ENCODE measurements around the gene EPHA7. TPM values are rescaled to one million over a fixed set of nuclear protein-coding genes. Genes with fewer than 3 reads are reported as not detected.

Gene EPHA7
- total RNA-seq, 3 donors from 2014 or later: 0.84 to 126 (median 2.4) TPM

GRCh38 chr6:93222071-93222851 is 197.1 kb downstream of the EPHA7 start:
- Histone ChIP-seq H3K9me3 (no peaks in the 10 kb centered on the region), H3K36me3 (ENCODE audit: low read depth) (no peaks in the 10 kb centered on the region), H3K4me3 (no peak overlapping the region), H3K4me1 (ENCODE audit: low read depth) (no peaks in the 10 kb centered on the region)
- TF ChIP-seq, protein P1, sequence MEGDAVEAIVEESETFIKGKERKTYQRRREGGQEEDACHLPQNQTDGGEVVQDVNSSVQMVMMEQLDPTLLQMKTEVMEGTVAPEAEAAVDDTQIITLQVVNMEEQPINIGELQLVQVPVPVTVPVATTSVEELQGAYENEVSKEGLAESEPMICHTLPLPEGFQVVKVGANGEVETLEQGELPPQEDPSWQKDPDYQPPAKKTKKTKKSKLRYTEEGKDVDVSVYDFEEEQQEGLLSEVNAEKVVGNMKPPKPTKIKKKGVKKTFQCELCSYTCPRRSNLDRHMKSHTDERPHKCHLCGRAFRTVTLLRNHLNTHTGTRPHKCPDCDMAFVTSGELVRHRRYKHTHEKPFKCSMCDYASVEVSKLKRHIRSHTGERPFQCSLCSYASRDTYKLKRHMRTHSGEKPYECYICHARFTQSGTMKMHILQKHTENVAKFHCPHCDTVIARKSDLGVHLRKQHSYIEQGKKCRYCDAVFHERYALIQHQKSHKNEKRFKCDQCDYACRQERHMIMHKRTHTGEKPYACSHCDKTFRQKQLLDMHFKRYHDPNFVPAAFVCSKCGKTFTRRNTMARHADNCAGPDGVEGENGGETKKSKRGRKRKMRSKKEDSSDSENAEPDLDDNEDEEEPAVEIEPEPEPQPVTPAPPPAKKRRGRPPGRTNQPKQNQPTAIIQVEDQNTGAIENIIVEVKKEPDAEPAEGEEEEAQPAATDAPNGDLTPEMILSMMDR (IDR thresholded peaks at IDR 0.05): no peak
- intact Hi-C loops (cut with DNase I, micrococcal nuclease): no loop called here
- ATAC-seq (no peak), DNase-seq (no peak)

- intact Hi-C loops (cut with DNase I, micrococcal nuclease): no loop called here
- H3K4me3 ChIP-seq: no peak overlapping the region
- no peak for DNase-seq
- ATAC-seq: no peak
- H3K9me3 ChIP-seq: peaks cover 4% of the 10 kb centered on the region
- no peaks in the 10 kb centered on the region for H3K36me3 ChIP-seq (ENCODE audit: low read depth)
- no peaks in the 10 kb centered on the region for H3K4me1 ChIP-seq (ENCODE audit: low read depth)
- TF ChIP-seq, protein P1 (IDR thresholded peaks at IDR 0.05): no peak
Measured at GRCh38 chr6:93219447-93219846, 199.9 kb downstream of the EPHA7 start.

DNA sequence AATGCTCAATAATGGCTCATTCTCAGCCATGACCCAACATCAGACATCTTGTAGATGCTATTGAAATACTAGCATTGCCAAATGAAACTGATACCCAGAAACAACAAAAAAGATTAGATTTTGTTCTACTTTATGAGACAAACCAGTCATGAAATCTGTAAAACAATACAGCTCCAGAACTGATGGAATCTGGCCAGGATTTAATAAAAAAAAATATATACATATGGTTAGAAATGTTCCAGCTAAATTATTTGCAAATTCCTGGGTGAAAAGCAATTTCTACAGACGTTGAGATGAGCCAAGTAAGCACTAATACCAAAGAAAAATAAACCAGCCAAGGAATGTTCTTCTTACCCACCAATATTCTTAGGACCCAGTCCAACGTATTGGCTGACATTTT is 201.3 kb downstream of the EPHA7 start:
- no peak for DNase-seq
- Histone ChIP-seq H3K9me3 (peaks cover 4% of the 10 kb centered on the region), H3K4me3 (no peak overlapping the region), H3K4me1 (ENCODE audit: low read depth) (no peaks in the 10 kb centered on the region), H3K36me3 (ENCODE audit: low read depth) (no peaks in the 10 kb centered on the region)
- ATAC-seq: no peak
- intact Hi-C loops (cut with DNase I, micrococcal nuclease): no loop called here
- TF ChIP-seq, protein P1 (IDR thresholded peaks at IDR 0.05): no peak

GRCh38 chr6:93213028-93213427 is 206.3 kb downstream of the EPHA7 start:
- peaks cover 4% of the 10 kb centered on the region for H3K9me3 ChIP-seq
- TF ChIP-seq, protein P1 (IDR thresholded peaks at IDR 0.05): no peak
- ATAC-seq (no peak), DNase-seq (no peak)
- no peaks in the 10 kb centered on the region for H3K4me1 ChIP-seq (ENCODE audit: low read depth)
- no peak overlapping the region for H3K4me3 ChIP-seq
- intact Hi-C loops (cut with DNase I, micrococcal nuclease): no loop called here
- H3K36me3 ChIP-seq (ENCODE audit: low read depth): no peaks in the 10 kb centered on the region

DNA sequence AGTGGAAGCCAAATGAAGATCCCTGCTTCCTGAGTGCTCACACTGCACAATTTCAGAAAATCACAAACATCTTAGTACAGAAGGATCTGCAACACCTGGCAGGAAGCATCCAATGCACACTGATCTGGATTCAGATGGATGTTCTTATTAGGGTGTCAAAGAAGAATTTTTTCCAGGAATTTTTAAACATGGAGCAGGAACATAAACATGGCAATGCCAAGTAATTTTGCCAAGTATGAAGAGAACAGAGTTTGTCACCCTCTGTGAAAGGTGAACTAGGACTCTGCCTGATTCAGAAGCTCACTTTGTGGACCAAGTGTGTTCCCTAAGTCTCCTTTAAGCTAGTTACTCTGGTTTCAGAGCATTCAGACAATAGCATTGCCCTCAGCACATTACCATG is 208.5 kb downstream of the EPHA7 start:
- Histone ChIP-seq H3K9me3 (peaks cover 4% of the 10 kb centered on the region), H3K4me3 (no peak overlapping the region), H3K36me3 (ENCODE audit: low read depth) (no peaks in the 10 kb centered on the region), H3K4me1 (ENCODE audit: low read depth) (no peaks in the 10 kb centered on the region)
- ATAC-seq (no peak), DNase-seq (no peak)
- intact Hi-C loops (cut with DNase I, micrococcal nuclease): no loop called here
- TF ChIP-seq, protein P1 (IDR thresholded peaks at IDR 0.05): no peak
